SK-N-MC (cell line): ENCODE data around the gene SIN3A.

Source experiments
- EZH2 ChIP-seq: fragments of 200-600 bp; sonication (generic); IDR thresholded peaks from one replicate; pipeline ENCODE4 v1.6.1; 2017; ENCODE audit warnings: antibody characterized with exemption
- FOXP2 ChIP-seq: optimal IDR thresholded peaks from 2 replicates; pipeline ENCODE3; 2011; ENCODE audit warnings: mild to moderate bottlenecking, moderate library complexity; ENCODE audit not compliant: insufficient read depth; ENCODE audit errors: extremely low read length, control extremely low read depth
- POLR2AphosphoS5 ChIP-seq: IDR thresholded peaks from 2 replicates; pipeline ENCODE4 v1.6.1; 2012; ENCODE audit warnings: mild to moderate bottlenecking, low read depth, low read length, borderline replicate concordance

- TF ChIP-seq EZH2 (no peak), POLR2AphosphoS5 (no peak), FOXP2 (no peak)
These were observed 92.5 kb downstream of the SIN3A start for GRCh38 chr15:75358771-75359536.
